ENCODE measurements around the gene SWT1.

GRCh38 chr1:185250063-185250462 lies 93.1 kb downstream of the SWT1 start:
- no peak for TF ChIP-seq GATA3 (IDR thresholded peaks at IDR 0.05; ENCODE audit: low read depth, low read length)
- no peak for TF ChIP-seq GATA2 (IDR thresholded peaks at IDR 0.05; ENCODE audit: low read depth, low read length)
